AG09309 (cell line): ENCODE data around the gene TEX10.

Source experiments
- DNase-seq: peaks from one replicate; pipeline ENCODE4 v3.0.0-alpha.2; 2010; ENCODE audit warnings: low read depth
- H3K4me3 ChIP-seq: 2 replicates; pipeline ENCODE4 v1.5.1; 2011; ENCODE audit warnings: mild to moderate bottlenecking, low read depth, low read length, moderate library complexity; ENCODE audit not compliant: control insufficient read depth
- TF ChIP-seq, protein P1 (sequence below): IDR thresholded peaks from 2 replicates; pipeline ENCODE4 v1.5.1; 2011; ENCODE audit warnings: mild to moderate bottlenecking, low read depth, low read length, inconsistent platforms; ENCODE audit not compliant: insufficient read depth, control insufficient read depth; ENCODE audit errors: missing control alignments

TEX10 gene

DNA sequence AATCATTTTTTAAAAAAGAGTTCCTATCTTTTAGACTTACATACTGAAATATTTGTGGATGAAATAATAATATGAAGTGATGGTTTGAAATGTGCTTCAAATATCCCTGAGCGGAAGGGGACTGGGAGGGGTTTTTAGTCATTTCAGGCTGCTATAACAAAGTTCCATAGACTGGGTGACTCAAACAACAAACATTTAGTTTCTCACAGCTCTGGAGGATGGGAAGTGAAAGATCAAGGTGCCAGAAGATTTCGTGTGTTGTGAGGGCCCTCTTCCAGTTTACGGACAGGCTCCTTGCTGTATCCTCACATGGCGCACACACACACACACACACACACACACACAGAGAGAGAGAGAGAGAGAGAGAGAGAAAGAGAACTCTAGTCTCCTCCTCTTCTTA is 27.1 kb upstream of the TEX10 start:
- TF ChIP-seq, protein P1, sequence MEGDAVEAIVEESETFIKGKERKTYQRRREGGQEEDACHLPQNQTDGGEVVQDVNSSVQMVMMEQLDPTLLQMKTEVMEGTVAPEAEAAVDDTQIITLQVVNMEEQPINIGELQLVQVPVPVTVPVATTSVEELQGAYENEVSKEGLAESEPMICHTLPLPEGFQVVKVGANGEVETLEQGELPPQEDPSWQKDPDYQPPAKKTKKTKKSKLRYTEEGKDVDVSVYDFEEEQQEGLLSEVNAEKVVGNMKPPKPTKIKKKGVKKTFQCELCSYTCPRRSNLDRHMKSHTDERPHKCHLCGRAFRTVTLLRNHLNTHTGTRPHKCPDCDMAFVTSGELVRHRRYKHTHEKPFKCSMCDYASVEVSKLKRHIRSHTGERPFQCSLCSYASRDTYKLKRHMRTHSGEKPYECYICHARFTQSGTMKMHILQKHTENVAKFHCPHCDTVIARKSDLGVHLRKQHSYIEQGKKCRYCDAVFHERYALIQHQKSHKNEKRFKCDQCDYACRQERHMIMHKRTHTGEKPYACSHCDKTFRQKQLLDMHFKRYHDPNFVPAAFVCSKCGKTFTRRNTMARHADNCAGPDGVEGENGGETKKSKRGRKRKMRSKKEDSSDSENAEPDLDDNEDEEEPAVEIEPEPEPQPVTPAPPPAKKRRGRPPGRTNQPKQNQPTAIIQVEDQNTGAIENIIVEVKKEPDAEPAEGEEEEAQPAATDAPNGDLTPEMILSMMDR = no peak
- peak; percentile 63 for DNase-seq
- no peak overlapping the region for H3K4me3 ChIP-seq

DNA sequence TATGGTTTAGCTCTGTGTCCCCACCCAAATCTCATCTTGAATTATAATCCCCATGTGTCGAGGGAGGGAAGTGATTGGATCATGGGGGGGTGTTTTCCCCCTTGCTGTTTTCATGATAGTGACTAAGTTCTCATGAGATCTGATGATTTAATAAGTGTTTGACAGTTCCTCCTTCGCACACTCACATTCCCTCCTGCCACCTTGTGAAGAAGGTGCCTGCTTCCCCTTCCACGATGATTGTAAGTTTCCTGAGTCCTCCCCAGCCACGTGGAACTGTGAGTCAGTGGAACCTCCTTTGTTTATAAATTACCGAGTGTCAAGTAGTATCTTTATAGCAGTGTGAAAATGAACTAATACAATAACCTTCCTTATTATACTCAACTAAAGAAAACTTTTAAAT is 24.3 kb upstream of the TEX10 start:
- DNase-seq = no peak
- TF ChIP-seq, protein P1 = no peak
- H3K4me3 ChIP-seq = no peak overlapping the region

DNA sequence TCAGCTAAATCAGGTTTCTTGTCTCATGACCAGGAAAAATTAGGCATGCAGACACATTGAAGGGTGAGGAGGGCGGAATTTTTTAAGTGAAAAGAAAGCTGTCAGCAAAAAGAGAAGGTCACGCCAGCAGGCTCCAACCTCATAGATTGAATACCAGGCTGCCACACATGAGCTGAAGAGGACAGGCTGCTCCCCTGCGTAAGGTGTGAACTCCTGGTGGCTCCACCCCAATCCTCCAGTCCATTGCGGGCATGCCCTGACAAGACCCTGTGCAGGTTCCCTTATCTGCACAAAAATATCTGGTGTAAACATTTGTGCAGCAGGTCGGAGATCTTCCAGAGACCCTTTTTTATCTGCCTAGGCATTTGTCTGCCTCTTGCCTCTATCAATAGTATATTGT is 22.9 kb upstream of the TEX10 start:
- no peak overlapping the region for H3K4me3 ChIP-seq
- TF ChIP-seq, protein P1 = no peak
- DNase-seq = no peak

DNA sequence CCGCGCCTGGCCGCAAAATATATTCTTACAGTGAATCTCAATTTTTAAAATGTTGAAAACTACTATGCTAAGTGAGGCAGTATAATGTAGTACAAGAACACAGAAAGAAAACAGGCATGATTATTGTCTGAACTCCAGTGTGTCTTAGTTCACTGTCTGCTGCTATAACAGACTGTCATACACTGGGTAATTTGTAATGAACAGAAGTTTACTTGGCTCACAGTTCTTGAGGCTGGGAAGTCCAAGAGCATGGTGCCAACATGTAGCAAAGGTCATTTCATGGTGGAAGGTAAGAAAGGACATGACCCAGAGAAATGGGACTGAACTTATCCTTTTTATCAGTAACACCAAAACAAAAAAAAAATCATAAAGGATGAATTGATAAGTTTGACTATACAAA is 19.9 kb upstream of the TEX10 start:
- H3K4me3 ChIP-seq = no peak overlapping the region
- TF ChIP-seq, protein P1 = no peak

DNA sequence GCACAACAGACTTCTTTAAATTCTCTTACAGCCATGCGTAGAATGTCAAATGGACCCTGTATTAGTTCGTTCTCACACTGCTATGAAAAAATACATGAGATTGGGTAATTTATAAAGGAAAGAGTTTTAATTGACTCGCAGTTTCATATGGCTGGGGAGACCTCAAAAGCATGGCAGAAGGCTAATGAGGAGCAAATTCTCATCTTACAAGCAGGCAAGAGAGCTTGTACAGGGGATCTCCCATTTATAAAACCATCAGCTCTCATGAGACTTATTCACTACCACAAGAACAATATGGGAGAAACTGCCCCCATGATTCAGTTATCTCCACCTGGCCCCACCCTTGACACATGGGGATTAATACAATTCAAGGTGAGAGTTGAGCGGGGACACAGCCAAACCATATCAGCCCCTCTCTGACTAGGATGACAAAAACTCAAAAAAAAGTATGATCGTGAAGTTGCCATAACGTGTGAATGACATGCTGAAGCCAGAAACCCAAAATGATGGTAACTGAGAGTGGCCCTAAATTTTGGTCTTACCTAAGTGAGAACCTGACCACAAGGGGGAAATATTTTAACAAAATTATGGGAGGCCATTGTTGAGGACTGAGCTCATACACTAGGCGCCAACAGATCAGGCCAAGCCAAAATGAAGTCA is 17.5 kb upstream of the TEX10 start:
- no peak for DNase-seq
- TF ChIP-seq, protein P1 = no peak
- no peak overlapping the region for H3K4me3 ChIP-seq

More for the DNA sequence above, 19.9 kb upstream of the TEX10 start:
- DNase-seq = no peak

DNA sequence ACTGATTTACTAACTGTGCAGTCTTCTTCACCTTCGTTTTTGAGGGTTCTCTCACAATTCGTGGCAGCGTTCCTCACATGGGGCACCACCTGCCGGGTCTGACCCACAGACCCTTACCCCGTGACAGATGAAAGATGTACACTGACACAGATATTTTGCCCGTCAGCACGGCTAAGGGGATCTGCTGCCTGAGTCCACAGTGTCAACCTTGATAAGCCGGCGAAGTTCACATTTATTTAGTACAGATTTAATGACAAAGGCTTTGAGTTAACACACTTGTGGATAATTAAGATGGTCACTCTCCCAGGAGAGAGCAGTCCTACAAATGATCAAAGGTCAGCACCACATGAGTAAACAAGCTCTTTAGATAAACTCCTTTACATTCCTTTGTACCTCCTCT is 15.9 kb upstream of the TEX10 start:
- no peak for DNase-seq
- TF ChIP-seq, protein P1 = no peak
- H3K4me3 ChIP-seq = no peak overlapping the region

DNA sequence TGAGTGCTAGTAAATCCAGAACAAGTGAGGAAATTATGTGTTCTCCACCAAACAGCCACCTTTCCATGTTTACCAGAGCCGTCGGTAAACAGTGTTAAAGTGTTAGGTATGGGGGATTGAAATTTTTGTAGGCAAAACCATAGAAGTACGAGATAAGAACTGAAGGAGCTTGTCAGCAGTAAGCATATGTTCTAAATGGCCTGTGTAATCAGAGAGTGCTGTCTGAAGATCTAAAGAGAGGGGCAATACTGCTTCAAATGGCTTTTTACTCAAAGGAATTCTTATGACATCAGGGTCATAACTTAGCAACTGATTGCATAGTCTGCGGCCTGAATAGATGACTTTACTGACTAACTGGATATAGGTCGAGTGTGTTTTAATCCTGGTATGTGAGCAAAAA is 13.4 kb upstream of the TEX10 start:
- no peak overlapping the region for H3K4me3 ChIP-seq
- TF ChIP-seq, protein P1 = no peak
- no peak for DNase-seq
